ENCODE measurements around the gene C17orf113. TPM values are rescaled to one million over a fixed set of nuclear protein-coding genes. Genes with fewer than 3 reads are reported as not detected.

Gene C17orf113
- total RNA-seq, 1 experiment from 2014 or later, result 2.3 TPM

DNA sequence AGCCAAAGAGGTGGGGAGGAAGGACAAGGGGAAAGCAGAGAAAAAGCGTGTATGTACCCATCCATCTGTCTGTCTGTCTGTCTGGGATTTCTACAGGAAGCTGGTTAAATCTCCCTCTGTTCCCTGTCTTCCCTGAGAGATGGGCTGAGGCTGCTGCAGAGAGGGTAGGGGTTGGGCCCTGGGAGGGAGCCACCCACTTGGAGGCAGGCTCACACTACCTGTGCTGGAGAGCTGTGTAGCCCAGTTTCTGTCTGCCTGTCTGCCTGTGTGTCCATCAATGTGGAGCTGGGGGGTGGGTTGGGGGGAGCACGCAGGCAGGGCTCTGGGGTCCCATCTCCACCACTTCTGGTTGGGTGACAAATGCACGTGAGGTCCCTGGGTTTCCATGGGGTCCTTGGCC is 18.6 kb upstream of the C17orf113 start:
- Histone ChIP-seq H4K20me1 (ENCODE audit: insufficient read depth) (no peaks in the 10 kb centered on the region), H3K4me3 (replicated peaks in 1 of 2; ENCODE audit: low read depth in 1 of 2, low read length in 2 of 2) (no peak overlapping the region), H3K79me2 (ENCODE audit: insufficient read depth, low read length) (no peaks in the 10 kb centered on the region), H3K9me2 (ENCODE audit: insufficient read depth) (no peaks in the 10 kb centered on the region), H3K36me3 (ENCODE audit: control insufficient read depth in 1 of 2, insufficient read depth in 2 of 2, low read length in 2 of 2) (no peaks in the 10 kb centered on the region), H2AFZ (ENCODE audit: low read depth, low read length, poor library complexity, severe bottlenecking) (no peak overlapping the region), H3K9ac (ENCODE audit: low read length) (no peak overlapping the region), H3K4me2 (ENCODE audit: low read length) (no peak overlapping the region), H3K4me1 (ENCODE audit: control insufficient read depth in 1 of 2, insufficient read depth in 2 of 2, low read length in 2 of 2) (peaks cover 0 to 5% of the 10 kb centered on the region in 2 experiments; a peak in 1 of 4 replicates), H3K27ac (ENCODE audit: low read depth, low read length) (no peak overlapping the region), H3K27me3 (ENCODE audit: insufficient read depth, low read length) (no peaks in the 10 kb centered on the region), H3K9me3 (ENCODE audit: control insufficient read depth in 1 of 2, insufficient read depth in 1 of 2, low read depth in 1 of 2, low read length in 2 of 2) (no peaks in the 10 kb centered on the region)
- BruUV-seq (replicated peaks), result no TSS peak
- POLR2A ChIA-PET, result no interaction called here
- DNase-seq (ENCODE audit: low read depth, low spot score) (no peak), ATAC-seq (peak; percentile 33; the same call in 1 of the 2 replicates)
- RAD21 ChIA-PET (ENCODE audit: low non-redundant PET in 1 of 2, low total read pairs in 2 of 2, uncharacterized antibody in 2 of 2, unreplicated experiment in 2 of 2), result no interaction called here
- CTCF ChIA-PET, result interaction anchor here (2.2 kb wide), 1 partner anchor 32 kb away, joined by 11 read pairs; no protein-coding TSS in a partner anchor
- TF ChIP-seq FOSL1 (IDR thresholded peaks at IDR 0.05; ENCODE audit: low read depth) (no peak), CBX3 (IDR thresholded peaks at IDR 0.05; ENCODE audit: low read depth) (no peak), TCF7L2 (IDR thresholded peaks at IDR 0.05; ENCODE audit: borderline replicate concordance, extremely low read depth, insufficient read depth, insufficient read length) (no peak), POLR2AphosphoS5 (IDR thresholded peaks at IDR 0.05; ENCODE audit: low read depth, low read length) (no peak), EZH2phosphoT487 (IDR thresholded peaks at IDR 0.05; ENCODE audit: borderline replicate concordance) (no peak), RAD21 (IDR thresholded peaks at IDR 0.05; ENCODE audit: low read depth) (no peak), ZFX (IDR thresholded peaks at IDR 0.05) (no peak), SIN3A (IDR thresholded peaks at IDR 0.05; ENCODE audit: low read depth) (no peak), EZH2 (IDR thresholded peaks at IDR 0.05) (no peak), EGR1 (IDR thresholded peaks at IDR 0.05; ENCODE audit: low read depth) (no peak), YY1 (IDR thresholded peaks at IDR 0.05; ENCODE audit: extremely low read depth, insufficient replicate concordance, low read depth, low read length) (no peak), SRF (IDR thresholded peaks at IDR 0.05; ENCODE audit: low read depth) (no peak), JUND (IDR thresholded peaks at IDR 0.05) (no peak)
- TF ChIP-seq, protein P1, sequence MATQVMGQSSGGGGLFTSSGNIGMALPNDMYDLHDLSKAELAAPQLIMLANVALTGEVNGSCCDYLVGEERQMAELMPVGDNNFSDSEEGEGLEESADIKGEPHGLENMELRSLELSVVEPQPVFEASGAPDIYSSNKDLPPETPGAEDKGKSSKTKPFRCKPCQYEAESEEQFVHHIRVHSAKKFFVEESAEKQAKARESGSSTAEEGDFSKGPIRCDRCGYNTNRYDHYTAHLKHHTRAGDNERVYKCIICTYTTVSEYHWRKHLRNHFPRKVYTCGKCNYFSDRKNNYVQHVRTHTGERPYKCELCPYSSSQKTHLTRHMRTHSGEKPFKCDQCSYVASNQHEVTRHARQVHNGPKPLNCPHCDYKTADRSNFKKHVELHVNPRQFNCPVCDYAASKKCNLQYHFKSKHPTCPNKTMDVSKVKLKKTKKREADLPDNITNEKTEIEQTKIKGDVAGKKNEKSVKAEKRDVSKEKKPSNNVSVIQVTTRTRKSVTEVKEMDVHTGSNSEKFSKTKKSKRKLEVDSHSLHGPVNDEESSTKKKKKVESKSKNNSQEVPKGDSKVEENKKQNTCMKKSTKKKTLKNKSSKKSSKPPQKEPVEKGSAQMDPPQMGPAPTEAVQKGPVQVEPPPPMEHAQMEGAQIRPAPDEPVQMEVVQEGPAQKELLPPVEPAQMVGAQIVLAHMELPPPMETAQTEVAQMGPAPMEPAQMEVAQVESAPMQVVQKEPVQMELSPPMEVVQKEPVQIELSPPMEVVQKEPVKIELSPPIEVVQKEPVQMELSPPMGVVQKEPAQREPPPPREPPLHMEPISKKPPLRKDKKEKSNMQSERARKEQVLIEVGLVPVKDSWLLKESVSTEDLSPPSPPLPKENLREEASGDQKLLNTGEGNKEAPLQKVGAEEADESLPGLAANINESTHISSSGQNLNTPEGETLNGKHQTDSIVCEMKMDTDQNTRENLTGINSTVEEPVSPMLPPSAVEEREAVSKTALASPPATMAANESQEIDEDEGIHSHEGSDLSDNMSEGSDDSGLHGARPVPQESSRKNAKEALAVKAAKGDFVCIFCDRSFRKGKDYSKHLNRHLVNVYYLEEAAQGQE (IDR thresholded peaks at IDR 0.05; ENCODE audit: low read depth), result no peak
- TF ChIP-seq, protein P2, sequence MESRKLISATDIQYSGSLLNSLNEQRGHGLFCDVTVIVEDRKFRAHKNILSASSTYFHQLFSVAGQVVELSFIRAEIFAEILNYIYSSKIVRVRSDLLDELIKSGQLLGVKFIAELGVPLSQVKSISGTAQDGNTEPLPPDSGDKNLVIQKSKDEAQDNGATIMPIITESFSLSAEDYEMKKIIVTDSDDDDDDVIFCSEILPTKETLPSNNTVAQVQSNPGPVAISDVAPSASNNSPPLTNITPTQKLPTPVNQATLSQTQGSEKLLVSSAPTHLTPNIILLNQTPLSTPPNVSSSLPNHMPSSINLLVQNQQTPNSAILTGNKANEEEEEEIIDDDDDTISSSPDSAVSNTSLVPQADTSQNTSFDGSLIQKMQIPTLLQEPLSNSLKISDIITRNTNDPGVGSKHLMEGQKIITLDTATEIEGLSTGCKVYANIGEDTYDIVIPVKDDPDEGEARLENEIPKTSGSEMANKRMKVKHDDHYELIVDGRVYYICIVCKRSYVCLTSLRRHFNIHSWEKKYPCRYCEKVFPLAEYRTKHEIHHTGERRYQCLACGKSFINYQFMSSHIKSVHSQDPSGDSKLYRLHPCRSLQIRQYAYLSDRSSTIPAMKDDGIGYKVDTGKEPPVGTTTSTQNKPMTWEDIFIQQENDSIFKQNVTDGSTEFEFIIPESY (IDR thresholded peaks at IDR 0.05; ENCODE audit: extremely low read depth, insufficient replicate concordance, low read length), result no peak
- TF ChIP-seq, protein P3, sequence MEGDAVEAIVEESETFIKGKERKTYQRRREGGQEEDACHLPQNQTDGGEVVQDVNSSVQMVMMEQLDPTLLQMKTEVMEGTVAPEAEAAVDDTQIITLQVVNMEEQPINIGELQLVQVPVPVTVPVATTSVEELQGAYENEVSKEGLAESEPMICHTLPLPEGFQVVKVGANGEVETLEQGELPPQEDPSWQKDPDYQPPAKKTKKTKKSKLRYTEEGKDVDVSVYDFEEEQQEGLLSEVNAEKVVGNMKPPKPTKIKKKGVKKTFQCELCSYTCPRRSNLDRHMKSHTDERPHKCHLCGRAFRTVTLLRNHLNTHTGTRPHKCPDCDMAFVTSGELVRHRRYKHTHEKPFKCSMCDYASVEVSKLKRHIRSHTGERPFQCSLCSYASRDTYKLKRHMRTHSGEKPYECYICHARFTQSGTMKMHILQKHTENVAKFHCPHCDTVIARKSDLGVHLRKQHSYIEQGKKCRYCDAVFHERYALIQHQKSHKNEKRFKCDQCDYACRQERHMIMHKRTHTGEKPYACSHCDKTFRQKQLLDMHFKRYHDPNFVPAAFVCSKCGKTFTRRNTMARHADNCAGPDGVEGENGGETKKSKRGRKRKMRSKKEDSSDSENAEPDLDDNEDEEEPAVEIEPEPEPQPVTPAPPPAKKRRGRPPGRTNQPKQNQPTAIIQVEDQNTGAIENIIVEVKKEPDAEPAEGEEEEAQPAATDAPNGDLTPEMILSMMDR (IDR thresholded peaks at IDR 0.05 in 2 of 3, conservative IDR thresholded peaks at IDR 0.05 in 1 of 3; ENCODE audit: borderline replicate concordance in 1 of 3, insufficient read depth in 1 of 3, low read depth in 2 of 3, low read length in 2 of 3), result no peak
- TF ChIP-seq, protein P4, sequence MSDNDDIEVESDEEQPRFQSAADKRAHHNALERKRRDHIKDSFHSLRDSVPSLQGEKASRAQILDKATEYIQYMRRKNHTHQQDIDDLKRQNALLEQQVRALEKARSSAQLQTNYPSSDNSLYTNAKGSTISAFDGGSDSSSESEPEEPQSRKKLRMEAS (IDR thresholded peaks at IDR 0.05), result no peak
- TF ChIP-seq, protein P5, sequence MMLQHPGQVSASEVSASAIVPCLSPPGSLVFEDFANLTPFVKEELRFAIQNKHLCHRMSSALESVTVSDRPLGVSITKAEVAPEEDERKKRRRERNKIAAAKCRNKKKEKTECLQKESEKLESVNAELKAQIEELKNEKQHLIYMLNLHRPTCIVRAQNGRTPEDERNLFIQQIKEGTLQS (IDR thresholded peaks at IDR 0.05), result no peak
- intact Hi-C loops (cut with micrococcal nuclease), result no loop called here

Data from HCT116 (cell line).